Epithelial cell of esophagus (primary cell): ENCODE data around the gene TLE2.

Experiments used
- DNase-seq: peaks from one replicate; pipeline ENCODE4 v3.0.0; 2010; ENCODE audit warnings: low read depth
- H3K4me3 ChIP-seq: 2 replicates; pipeline ENCODE4 v1.5.1; 2011; ENCODE audit warnings: mild to moderate bottlenecking, low read length, control low read depth
- TF ChIP-seq, protein P1 (sequence below): IDR thresholded peaks from 2 replicates; pipeline ENCODE4 v1.5.1; 2011; ENCODE audit warnings: low read depth, mild to moderate bottlenecking, low read length, control low read depth, inconsistent platforms; ENCODE audit not compliant: insufficient read depth; ENCODE audit errors: missing control alignments

Gene TLE2

DNA sequence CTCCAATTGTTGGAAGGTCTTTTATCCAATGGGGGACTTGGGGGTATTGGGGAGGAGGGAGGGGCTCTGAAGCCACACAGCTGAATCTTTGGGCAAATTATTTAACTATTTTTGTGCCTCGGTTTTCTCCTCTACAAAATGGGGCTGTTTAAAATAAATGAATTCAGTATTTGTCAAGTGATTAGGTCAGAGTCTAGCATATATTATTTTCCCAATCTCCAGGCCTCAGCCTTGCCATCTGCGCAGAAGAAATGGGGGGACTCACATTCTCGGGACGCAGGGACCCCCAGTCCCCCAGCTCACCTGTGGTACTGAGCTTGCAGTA is 31.7 kb upstream of the TLE2 start:
- DNase-seq, result no peak
- peak overlapping the region; percentile 70 for H3K4me3 ChIP-seq

DNA sequence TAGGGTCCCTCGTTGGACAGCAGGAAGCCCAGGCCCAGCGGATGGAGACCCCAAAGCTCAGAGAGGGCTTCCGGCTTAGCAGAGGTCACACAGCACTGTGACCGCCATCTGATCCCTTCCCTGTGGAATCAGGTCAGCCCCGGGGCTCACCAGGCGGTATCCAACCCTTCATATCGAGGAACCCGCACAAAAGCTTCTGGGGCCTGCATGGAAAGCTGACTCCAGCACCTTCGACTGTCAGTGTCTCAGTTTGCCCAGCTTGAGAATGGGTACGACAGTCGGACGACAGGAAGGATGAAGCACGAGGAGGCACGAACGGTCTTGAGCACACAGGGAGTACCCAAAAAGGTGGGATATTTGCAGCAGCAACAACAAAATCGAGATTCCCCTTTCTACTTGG is 30.6 kb upstream of the TLE2 start:
- H3K4me3 ChIP-seq, result no peak overlapping the region
- TF ChIP-seq, protein P1, sequence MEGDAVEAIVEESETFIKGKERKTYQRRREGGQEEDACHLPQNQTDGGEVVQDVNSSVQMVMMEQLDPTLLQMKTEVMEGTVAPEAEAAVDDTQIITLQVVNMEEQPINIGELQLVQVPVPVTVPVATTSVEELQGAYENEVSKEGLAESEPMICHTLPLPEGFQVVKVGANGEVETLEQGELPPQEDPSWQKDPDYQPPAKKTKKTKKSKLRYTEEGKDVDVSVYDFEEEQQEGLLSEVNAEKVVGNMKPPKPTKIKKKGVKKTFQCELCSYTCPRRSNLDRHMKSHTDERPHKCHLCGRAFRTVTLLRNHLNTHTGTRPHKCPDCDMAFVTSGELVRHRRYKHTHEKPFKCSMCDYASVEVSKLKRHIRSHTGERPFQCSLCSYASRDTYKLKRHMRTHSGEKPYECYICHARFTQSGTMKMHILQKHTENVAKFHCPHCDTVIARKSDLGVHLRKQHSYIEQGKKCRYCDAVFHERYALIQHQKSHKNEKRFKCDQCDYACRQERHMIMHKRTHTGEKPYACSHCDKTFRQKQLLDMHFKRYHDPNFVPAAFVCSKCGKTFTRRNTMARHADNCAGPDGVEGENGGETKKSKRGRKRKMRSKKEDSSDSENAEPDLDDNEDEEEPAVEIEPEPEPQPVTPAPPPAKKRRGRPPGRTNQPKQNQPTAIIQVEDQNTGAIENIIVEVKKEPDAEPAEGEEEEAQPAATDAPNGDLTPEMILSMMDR, result no peak
- DNase-seq, result no peak

More for the DNA sequence above, 31.7 kb upstream of the TLE2 start:
- TF ChIP-seq, protein P1, result no peak

DNA sequence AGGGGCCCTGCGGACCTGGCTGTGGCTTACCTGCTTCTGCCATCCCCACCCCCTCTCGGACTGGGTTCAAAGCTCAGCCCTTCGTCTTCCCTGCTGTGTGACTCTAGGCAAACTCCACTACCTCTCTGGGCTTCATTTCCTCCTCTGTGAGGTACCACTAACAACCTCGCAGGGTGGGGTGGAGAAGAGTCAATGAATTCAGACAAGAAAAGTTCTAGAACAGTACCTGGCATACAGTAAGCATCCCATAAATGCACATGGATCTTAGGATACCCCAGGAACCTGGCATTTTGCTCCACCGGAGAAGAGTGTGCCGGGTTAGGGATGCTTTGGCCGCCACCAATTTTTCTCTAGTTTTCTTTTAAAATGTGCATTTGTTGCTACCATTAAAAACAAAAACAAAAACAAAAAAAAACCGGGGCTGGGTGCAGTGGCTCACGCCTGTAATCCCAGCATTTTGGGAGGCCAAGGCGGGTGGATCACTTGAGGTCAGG is 29.8 kb upstream of the TLE2 start:
- no peak for DNase-seq
- TF ChIP-seq, protein P1, result no peak
- H3K4me3 ChIP-seq, result no peak overlapping the region

DNA sequence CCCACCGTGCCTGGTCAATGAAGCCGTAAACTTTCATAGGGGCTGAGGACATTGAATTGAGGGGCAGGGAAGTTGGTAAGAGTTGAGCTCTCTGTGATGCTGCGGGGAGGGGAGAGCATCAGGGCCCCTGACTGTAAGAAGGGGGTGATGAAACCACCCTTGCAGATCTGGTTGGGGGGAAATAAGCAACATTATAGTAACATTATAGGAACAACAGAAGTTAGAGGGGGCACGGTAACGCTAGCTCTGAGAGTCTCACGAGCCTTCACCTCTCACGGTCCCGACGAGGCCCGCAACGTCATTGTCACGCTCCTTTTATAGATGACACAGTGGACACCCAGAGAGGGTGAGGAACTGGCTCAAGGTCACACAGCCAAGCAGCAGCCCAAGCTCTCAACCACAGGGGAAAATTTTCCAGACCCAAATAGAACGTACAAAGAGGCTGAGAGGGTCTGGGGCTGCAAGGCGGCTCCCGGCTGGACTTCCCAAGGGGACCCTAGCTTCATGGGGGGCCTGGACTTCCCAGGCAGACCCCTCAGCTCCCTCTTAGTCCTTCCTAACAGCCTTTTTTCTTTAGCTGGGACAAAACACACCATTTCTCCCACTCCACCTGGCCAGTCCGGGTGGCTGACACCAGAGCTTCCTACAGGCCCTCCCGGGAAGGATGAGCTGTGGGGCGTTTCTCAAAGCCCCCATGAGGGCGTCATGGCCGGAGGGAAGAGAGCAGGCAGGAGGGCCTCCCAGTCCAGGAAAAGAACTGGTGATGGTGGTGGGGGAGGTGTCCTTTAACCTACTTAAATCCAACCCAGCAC is 29.1 kb upstream of the TLE2 start:
- TF ChIP-seq, protein P1, result no peak
- no peak for DNase-seq
- no peak overlapping the region for H3K4me3 ChIP-seq

DNA sequence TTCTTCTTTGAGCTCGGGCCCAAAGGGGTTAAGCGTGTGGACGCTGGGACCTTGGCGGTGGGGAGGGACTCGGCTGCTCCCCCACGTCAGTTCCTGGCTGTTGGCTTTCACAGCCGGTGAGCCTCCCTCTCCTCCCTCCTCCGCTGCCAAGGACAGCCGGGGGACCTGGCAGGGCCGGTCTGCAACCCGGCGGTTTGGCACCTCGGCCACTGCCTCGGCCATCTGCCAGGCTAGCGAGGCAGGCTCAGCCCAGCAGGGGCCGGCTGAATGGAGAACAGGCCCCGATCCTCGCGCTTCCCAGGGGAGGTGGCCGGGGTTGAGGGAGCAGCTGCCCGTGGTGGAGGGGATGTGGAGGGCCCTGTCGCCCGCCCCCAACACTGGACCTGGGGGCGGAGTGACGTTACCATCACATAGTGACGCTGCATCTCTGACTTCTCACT is 28.2 kb upstream of the TLE2 start:
- TF ChIP-seq, protein P1, result no peak
- DNase-seq, result peak; percentile 36
- H3K4me3 ChIP-seq, result no peak overlapping the region

DNA sequence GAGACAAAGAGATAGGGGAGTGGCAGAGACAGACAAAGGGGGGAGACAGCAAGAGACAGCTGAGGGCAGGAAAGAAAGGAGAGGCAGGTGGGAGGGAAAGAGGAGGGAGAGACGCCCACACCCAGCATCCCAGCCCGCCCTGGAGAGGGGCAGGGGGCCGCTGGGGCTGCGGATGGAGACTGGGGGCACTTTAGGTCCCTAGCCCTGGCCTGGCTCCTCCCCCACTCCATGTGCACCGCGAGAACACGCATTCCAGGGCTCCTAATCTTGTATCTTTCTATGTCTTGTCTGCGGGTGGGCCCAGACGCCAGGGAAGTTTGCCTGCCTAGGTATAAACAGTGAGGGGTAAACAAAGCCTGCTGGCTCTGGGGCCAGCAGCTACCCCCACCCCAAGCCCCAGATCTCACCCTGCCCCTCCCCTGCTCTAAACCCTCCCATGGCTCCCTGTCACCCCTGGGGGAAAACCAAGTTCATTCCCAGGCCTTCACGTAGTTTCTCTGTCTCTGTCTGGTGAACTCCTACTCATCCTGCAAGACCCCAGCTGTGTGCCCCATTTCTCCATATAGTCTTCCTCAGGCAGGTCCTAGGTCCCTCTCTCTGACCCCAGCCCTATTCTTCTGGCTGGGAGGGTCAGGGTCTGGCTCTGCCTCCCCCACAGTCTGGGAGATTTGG is 27.5 kb upstream of the TLE2 start:
- no peak overlapping the region for H3K4me3 ChIP-seq
- peak; percentile 35 for DNase-seq
- TF ChIP-seq, protein P1, result no peak
